H1 (cell line): ENCODE measurements around the gene SMIM7.

Source experiments
- CHD2 ChIP-seq: IDR thresholded peaks from 2 replicates; pipeline ENCODE4 v1.6.1; 2012; ENCODE audit warnings: low read length, improper control_type of control experiment
- EP300 ChIP-seq, 2 experiments: IDR thresholded peaks; 1 replicate in 1 of 2; 2 replicates in 1 of 2; pipeline ENCODE4 v1.6.1; 2011 to 2012; ENCODE audit warnings: low read depth in 2 of 2, low read length in 2 of 2, mild to moderate bottlenecking in 2 of 2, borderline replicate concordance in 1 of 2, inconsistent platforms in 1 of 2, moderate library complexity in 1 of 2
- SAP30 ChIP-seq: fragments of 300-600 bp; sonication (generic); IDR thresholded peaks from 2 replicates; pipeline ENCODE4 v1.7.1; 2012; ENCODE audit warnings: low read length, moderate library complexity, mild to moderate bottlenecking, inconsistent platforms; ENCODE audit not compliant: insufficient read depth, insufficient replicate concordance
- SIRT6 ChIP-seq: IDR thresholded peaks from one replicate; pipeline ENCODE4 v1.7.1; 2012; ENCODE audit warnings: low read length, inconsistent platforms
- TF ChIP-seq, protein P1 (sequence below), 3 experiments: IDR thresholded peaks; 1 replicate in 2 of 3; 2 replicates in 1 of 3; pipeline versions ENCODE4 v1.5.1 to v1.6.1; 2011; ENCODE audit warnings: low read length in 3 of 3, mild to moderate bottlenecking in 3 of 3, inconsistent platforms in 2 of 3, low read depth in 1 of 3, moderate library complexity in 1 of 3; ENCODE audit not compliant: insufficient read depth in 1 of 3; ENCODE audit errors: control extremely low read depth in 1 of 3

GRCh38 chr19:16596399-16596798 lies 63.5 kb downstream of the SMIM7 start:
- TF ChIP-seq, protein P1, sequence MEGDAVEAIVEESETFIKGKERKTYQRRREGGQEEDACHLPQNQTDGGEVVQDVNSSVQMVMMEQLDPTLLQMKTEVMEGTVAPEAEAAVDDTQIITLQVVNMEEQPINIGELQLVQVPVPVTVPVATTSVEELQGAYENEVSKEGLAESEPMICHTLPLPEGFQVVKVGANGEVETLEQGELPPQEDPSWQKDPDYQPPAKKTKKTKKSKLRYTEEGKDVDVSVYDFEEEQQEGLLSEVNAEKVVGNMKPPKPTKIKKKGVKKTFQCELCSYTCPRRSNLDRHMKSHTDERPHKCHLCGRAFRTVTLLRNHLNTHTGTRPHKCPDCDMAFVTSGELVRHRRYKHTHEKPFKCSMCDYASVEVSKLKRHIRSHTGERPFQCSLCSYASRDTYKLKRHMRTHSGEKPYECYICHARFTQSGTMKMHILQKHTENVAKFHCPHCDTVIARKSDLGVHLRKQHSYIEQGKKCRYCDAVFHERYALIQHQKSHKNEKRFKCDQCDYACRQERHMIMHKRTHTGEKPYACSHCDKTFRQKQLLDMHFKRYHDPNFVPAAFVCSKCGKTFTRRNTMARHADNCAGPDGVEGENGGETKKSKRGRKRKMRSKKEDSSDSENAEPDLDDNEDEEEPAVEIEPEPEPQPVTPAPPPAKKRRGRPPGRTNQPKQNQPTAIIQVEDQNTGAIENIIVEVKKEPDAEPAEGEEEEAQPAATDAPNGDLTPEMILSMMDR (IDR thresholded peaks at IDR 0.05; ENCODE audit: control extremely low read depth in 1 of 3, insufficient read depth in 1 of 3, low read depth in 1 of 3, low read length in 3 of 3) = no peak
- TF ChIP-seq CHD2 (no peak), EP300 (IDR thresholded peaks at IDR 0.05; ENCODE audit: borderline replicate concordance in 1 of 2, low read depth in 2 of 2, low read length in 2 of 2) (no peak), SIRT6 (no peak), SAP30 (no peak)
